ENCODE results near the gene VGLL4. TPM values are rescaled to one million over a fixed set of nuclear protein-coding genes. Genes with fewer than 3 reads are reported as not detected.

Gene VGLL4
- total RNA-seq, 6 donors from 2014 or later: 46.5 to 93.6 (median 60.1) TPM

- TF ChIP-seq POLR2AphosphoS5 (IDR thresholded peaks at IDR 0.05) (no peak), POLR2A (IDR thresholded peaks at IDR 0.05) (no peak), EP300 (IDR thresholded peaks at IDR 0.05) (no peak)
- TF ChIP-seq, protein P1, sequence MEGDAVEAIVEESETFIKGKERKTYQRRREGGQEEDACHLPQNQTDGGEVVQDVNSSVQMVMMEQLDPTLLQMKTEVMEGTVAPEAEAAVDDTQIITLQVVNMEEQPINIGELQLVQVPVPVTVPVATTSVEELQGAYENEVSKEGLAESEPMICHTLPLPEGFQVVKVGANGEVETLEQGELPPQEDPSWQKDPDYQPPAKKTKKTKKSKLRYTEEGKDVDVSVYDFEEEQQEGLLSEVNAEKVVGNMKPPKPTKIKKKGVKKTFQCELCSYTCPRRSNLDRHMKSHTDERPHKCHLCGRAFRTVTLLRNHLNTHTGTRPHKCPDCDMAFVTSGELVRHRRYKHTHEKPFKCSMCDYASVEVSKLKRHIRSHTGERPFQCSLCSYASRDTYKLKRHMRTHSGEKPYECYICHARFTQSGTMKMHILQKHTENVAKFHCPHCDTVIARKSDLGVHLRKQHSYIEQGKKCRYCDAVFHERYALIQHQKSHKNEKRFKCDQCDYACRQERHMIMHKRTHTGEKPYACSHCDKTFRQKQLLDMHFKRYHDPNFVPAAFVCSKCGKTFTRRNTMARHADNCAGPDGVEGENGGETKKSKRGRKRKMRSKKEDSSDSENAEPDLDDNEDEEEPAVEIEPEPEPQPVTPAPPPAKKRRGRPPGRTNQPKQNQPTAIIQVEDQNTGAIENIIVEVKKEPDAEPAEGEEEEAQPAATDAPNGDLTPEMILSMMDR (IDR thresholded peaks at IDR 0.05): no peak
- DNase-seq (no peak), ATAC-seq (ENCODE audit: low FRiP score in 2 of 2) (no peak)
- 81 to 82% methylated on average over 11 of the region's 11 CpGs for WGBS, 2 donors
- Histone ChIP-seq H3K9me3 (no peaks in the 10 kb centered on the region), H3K36me3 (peaks cover 0 to 8% (median 1%) of the 10 kb centered on the region in 4 donors), H3K4me3 (no peak overlapping the region), H3K27me3 (no peaks in the 10 kb centered on the region), H3K4me1 (peaks cover 18 to 48% (median 20%) of the 10 kb centered on the region in 4 donors), H3K27ac (no peak overlapping the region)
Measured at GRCh38 chr3:11606090-11606784, 37.5 kb downstream of the VGLL4 start.

- WGBS, 2 donors: 90 to 95% methylated on average over 1 of the region's 1 CpG
- ATAC-seq (ENCODE audit: low FRiP score in 2 of 2) (no peak), DNase-seq (no peak)
- Histone ChIP-seq H3K4me1 (peaks cover 22 to 50% (median 24%) of the 10 kb centered on the region in 4 donors), H3K9me3 (no peaks in the 10 kb centered on the region), H3K36me3 (peaks cover 0 to 17% (median 9%) of the 10 kb centered on the region in 4 donors), H3K27me3 (no peaks in the 10 kb centered on the region), H3K27ac (no peak overlapping the region), H3K4me3 (no peak overlapping the region)
- no peak for TF ChIP-seq POLR2A (IDR thresholded peaks at IDR 0.05)
- no peak for TF ChIP-seq POLR2AphosphoS5 (IDR thresholded peaks at IDR 0.05)
- TF ChIP-seq, protein P1 (IDR thresholded peaks at IDR 0.05): no peak
- no peak for TF ChIP-seq EP300 (IDR thresholded peaks at IDR 0.05)
Measured at GRCh38 chr3:11605398-11605797, 38.3 kb downstream of the VGLL4 start.

DNA sequence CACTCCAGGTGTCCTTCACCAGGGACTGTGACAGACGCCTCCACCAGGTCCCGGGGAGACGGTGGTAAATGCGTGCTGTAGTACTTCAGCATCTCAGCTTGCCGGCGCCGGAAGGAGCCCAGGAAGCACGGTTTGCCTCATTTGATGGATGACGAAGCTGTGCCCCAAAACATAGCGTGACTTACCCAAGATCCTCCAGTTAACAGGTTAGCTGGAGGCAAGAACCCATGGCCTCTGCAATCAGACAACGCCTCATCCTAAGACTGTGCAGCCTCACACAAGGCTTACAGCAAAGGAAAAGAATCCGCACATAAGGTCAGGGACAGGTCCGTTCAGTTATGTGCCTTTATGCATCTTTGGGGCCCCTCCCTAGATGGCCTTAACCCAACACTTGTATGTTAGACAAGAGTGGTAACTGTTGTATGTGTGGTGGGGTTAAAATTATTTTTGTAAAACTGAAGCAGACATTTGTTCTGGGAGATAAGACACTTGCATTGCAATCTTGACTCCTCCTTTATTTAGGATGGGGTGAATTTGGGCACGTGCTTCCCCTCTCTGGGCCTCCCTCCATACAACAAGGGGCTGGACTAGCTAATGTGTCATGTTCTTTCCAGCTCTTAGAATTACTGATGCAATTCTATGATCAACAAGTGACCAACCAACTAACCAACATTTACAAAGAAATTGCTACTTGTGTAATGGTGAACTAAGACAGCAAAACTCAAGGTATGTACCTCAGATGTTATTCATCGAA, 39.4 kb downstream of the VGLL4 start:
- ATAC-seq (ENCODE audit: low FRiP score in 2 of 2): no peak

GRCh38 chr3:11603628-11604027, 40.1 kb downstream of the VGLL4 start:
- ATAC-seq (ENCODE audit: low FRiP score in 2 of 2) (peak; percentile 61 to 74), DNase-seq (no peak)
- Histone ChIP-seq H3K9me3 (no peaks in the 10 kb centered on the region), H3K27me3 (no peaks in the 10 kb centered on the region), H3K4me1 (peaks cover 18 to 48% (median 28%) of the 10 kb centered on the region in 4 donors), H3K27ac (peak overlapping the region; percentile 59 to 76 (median 71)), H3K4me3 (no peak overlapping the region), H3K36me3 (peaks cover 7 to 24% (median 11%) of the 10 kb centered on the region in 4 donors)
- WGBS, 2 donors: 48 to 71% methylated on average over 8 to 9 of the region's 9 CpGs
- TF ChIP-seq EP300 (IDR thresholded peaks at IDR 0.05) (peak in 2 of 4 donors; percentile 6 to 11), POLR2AphosphoS5 (IDR thresholded peaks at IDR 0.05) (peak; percentile 15 to 57), POLR2A (IDR thresholded peaks at IDR 0.05) (no peak)
- TF ChIP-seq, protein P1 (IDR thresholded peaks at IDR 0.05): no peak

More for the DNA sequence above, 39.4 kb downstream of the VGLL4 start:
- DNase-seq: no peak
- H3K9me3 ChIP-seq: no peaks in the 10 kb centered on the region
- H3K4me1 ChIP-seq: peaks cover 18 to 52% (median 29%) of the 10 kb centered on the region in 4 donors
- TF ChIP-seq POLR2AphosphoS5 (IDR thresholded peaks at IDR 0.05) (no peak), POLR2A (IDR thresholded peaks at IDR 0.05) (no peak), EP300 (IDR thresholded peaks at IDR 0.05) (no peak)
- TF ChIP-seq, protein P1 (IDR thresholded peaks at IDR 0.05): no peak
- H3K36me3 ChIP-seq: peaks cover 7 to 24% (median 11%) of the 10 kb centered on the region in 4 donors
- H3K27ac ChIP-seq: peak overlapping the region; percentile 59 to 76 (median 71)
- no peaks in the 10 kb centered on the region for H3K27me3 ChIP-seq
- no peak overlapping the region for H3K4me3 ChIP-seq
- WGBS, 2 donors: 72 to 89% methylated on average over 5 to 15 of the region's 15 CpGs
